Panc1 (cell line): ENCODE results near the gene COQ8A.

Experiments used
- POLR2AphosphoS5 ChIP-seq: IDR thresholded peaks from 2 replicates; pipeline ENCODE4 v1.6.1; 2012; ENCODE audit warnings: mild to moderate bottlenecking, low read depth, low read length, moderate library complexity
- TF ChIP-seq, protein P1 (sequence below): fragments of 450-650 bp; IDR thresholded peaks from 2 replicates; pipeline ENCODE4 v1.5.1; 2017; ENCODE audit warnings: mild to moderate bottlenecking

DNA sequence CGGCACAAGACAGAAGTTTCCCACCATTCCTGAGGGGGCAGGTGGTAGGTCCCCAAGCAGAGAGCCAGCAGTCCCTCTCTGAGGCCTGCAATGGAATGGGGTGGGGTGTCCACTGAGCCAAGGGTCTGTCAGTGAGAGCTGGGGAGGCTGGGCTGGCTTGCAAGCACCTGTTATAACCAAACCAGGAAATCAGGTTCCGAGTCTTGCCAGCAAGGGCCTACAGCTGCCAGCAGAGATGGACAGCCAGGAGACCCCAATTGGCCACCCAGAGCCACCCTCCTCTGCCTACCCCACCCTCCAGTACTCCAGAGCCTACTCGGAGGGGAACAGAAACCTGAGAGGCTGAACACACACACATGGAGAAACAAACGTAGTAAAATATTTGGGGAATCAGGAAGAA, 37.5 kb upstream of the COQ8A start:
- TF ChIP-seq POLR2AphosphoS5, result no peak
- TF ChIP-seq, protein P1, sequence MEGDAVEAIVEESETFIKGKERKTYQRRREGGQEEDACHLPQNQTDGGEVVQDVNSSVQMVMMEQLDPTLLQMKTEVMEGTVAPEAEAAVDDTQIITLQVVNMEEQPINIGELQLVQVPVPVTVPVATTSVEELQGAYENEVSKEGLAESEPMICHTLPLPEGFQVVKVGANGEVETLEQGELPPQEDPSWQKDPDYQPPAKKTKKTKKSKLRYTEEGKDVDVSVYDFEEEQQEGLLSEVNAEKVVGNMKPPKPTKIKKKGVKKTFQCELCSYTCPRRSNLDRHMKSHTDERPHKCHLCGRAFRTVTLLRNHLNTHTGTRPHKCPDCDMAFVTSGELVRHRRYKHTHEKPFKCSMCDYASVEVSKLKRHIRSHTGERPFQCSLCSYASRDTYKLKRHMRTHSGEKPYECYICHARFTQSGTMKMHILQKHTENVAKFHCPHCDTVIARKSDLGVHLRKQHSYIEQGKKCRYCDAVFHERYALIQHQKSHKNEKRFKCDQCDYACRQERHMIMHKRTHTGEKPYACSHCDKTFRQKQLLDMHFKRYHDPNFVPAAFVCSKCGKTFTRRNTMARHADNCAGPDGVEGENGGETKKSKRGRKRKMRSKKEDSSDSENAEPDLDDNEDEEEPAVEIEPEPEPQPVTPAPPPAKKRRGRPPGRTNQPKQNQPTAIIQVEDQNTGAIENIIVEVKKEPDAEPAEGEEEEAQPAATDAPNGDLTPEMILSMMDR, result no peak
